Measurements from ENCODE around the gene HNRNPU.

The HNRNPU gene

DNA sequence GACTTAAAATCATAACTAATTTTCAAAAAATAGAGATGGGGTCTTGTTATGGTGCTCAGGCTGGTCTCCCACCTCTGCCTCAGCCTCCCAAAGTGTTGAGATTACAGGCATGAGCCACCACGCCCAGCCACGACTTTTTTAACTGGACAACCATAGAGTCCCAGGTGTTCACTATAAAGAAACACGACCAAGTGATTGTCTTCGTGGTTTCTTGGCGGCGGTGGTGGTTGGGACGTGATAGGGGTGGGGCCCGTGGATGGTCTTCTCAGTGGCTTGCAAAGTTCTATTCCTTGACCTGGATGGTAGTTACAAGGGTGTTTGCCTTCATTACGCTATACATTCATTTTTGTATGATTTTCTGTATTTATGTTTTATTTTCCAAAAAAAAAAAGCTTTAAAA lies 63.5 kb downstream of the HNRNPU start:
- Mint-ChIP-seq H3K36me3 (ENCODE audit: insufficient read depth) (no peaks in the 10 kb centered on the region), H3K27ac (no peak overlapping the region), H3K4me3 (no peak overlapping the region), H3K27me3 (peaks cover 0 to 33% of the 10 kb centered on the region in 2 donors), H3K9me3 (no peaks in the 10 kb centered on the region), H3K4me1 (ENCODE audit: low read depth in 2 of 2) (peaks cover 3 to 4% of the 10 kb centered on the region in 2 donors)
- no peak for ATAC-seq (replicated peaks)
- DNase-seq: no peak

All from effector memory CD8-positive, alpha-beta T cell (primary cell).